Choroid plexus epithelial cell (primary cell): ENCODE measurements around the gene RFT1.
A peak's percentile ranks its signal among the peaks of the same experiment; 100 is the strongest.

Experiments
- DNase-seq: peaks from one replicate; pipeline ENCODE4 v3.0.0-alpha.2; 2010; ENCODE audit warnings: low read depth
- H3K4me3 ChIP-seq: 2 replicates; pipeline ENCODE4 v1.5.1; 2011; ENCODE audit warnings: low read depth, mild to moderate bottlenecking, control low read depth, low read length, moderate library complexity
- TF ChIP-seq, protein P1 (sequence below): conservative IDR thresholded peaks from 2 replicates; pipeline ENCODE4 v1.5.1; 2011; ENCODE audit warnings: low read depth, mild to moderate bottlenecking, control low read depth, inconsistent platforms, low read length, moderate library complexity

RFT1 gene

DNA sequence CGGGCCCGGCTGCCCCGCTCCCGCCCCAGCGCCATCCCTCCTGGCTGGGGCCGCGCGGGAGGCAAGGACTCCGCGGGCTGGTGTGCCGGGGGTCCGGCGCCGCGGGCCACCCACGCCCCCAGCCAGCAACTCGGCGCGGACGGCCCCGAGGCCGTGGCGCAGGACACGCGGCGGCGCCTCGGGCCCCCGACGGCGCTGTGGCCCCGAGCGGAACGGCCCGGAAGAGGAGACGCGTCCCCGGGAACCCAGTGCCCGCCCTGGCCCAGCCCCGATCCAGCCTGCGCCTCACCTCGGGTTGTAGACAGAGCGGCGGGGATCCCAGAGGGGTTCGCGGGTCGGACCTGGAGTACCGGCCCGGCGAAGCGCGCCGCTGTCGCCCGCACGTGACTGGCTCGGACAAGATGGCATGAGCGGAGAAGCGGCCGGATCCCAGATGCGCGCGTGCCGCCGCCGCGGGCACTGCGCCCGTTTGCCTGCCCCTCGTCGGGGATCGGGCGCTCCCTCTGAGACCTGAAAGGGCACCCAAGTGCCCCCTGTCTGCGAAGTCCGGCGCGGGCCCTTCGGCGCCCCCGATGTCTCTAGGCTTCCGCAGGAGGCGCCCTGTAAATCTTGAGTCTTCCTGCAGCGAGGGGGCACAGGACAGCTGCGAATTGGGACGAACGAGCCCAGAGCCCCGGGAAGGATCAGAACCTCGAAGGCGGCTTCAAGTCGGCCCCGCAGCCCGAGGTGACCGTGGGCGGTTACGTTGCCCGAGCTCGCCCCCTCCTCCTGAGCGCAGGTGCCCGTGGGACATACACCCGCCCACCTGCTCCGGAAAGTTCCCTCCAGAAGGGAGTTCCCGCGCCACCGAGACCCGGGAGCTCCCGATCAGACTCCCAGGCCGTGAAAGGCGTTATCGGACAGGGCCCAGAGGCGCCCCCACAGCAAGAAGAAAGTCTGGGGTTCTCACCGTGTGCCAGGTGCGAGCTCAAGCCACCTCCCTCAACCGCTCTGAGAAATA is 83.8 kb downstream of the RFT1 start:
- peak overlapping the region; percentile 73 for H3K4me3 ChIP-seq
- DNase-seq: peak; percentile 14
- TF ChIP-seq, protein P1, sequence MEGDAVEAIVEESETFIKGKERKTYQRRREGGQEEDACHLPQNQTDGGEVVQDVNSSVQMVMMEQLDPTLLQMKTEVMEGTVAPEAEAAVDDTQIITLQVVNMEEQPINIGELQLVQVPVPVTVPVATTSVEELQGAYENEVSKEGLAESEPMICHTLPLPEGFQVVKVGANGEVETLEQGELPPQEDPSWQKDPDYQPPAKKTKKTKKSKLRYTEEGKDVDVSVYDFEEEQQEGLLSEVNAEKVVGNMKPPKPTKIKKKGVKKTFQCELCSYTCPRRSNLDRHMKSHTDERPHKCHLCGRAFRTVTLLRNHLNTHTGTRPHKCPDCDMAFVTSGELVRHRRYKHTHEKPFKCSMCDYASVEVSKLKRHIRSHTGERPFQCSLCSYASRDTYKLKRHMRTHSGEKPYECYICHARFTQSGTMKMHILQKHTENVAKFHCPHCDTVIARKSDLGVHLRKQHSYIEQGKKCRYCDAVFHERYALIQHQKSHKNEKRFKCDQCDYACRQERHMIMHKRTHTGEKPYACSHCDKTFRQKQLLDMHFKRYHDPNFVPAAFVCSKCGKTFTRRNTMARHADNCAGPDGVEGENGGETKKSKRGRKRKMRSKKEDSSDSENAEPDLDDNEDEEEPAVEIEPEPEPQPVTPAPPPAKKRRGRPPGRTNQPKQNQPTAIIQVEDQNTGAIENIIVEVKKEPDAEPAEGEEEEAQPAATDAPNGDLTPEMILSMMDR: peak; percentile 45

DNA sequence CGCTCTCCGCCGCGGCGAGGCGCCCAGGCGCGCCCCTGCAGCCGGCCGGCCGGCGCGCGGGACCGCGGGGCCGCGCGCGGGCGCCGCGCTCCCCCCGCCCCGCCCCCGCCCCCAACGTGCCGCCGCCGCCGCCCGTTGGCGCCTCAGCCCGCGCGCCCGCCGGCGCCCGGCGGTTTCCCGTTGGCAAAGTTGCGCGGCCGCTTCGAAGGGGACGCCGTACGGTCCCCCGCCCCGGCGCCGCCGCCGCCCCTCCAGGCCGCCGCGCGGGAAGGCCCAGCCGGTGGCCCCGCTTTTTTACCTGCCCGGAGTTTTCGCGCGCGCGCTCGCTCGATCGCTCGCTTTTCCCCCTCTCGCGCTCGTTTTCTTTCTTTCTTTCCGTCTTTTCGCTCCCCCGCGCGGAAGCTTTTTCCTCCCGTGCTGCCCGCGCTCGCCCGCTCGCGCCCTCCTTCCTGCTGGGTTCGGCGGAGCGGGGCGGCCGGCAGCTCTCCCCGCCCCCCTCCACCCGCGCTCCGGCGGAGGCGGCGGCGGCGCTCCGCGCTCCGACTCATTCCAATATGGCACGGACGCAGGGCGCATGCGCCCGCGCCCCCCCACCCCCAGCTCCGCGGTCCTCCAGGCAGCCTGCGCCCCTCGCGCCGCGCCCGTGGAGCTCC is 84.6 kb downstream of the RFT1 start, which contains the start of gene SFMBT1:
TSS of gene SFMBT1 (minus strand) at position 556 of the 653 bp plus-strand sequence. CDS start 76,945 bp downstream, outside the sequence.
- peak within 1 kb of the TSS; percentile 73 for H3K4me3 ChIP-seq
- DNase-seq: peak; percentile 60
- TF ChIP-seq, protein P1: no peak

DNA sequence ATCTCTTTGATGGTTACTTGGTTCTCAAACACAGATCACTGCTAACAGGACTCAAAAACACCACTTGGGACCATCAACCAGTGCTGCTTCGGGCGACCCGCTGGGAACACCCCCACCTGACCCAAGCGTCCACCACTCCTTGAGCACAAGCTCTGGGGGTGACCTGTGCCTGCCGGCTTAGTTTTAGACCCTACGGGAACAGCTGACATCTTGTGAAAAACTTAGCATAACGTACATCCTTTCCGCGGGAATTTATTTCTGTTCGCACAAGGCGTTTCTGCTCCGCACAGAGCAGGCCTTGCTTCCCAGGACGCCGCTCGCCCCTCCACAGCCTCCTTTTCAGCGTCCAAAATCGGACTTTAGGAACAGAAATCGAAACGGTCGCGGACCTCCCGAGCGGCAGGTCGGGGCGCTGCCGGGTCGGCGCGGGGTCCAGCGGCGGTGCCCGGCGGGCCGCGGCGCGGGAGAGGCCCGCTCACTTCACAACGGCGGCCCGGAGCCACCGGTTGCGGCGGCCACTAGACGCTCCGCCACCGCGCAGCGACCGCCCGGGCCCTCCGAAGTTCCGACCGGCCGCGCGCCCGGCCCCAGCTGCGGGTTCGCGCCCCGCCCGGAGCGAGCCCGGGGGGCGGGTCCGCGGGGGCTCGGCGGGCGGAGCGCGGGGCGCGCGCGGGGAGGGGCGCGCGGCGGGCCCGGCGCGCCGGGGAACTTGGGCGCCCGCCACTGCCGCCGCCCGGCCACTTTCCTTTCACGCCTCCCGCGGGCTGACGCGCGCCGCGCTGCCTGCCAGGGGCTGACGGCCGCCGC is 85.3 kb downstream of the RFT1 start:
- H3K4me3 ChIP-seq: peak overlapping the region; percentile 73
- TF ChIP-seq, protein P1: peak; percentile 3
- peak; percentile 51 for DNase-seq

DNA sequence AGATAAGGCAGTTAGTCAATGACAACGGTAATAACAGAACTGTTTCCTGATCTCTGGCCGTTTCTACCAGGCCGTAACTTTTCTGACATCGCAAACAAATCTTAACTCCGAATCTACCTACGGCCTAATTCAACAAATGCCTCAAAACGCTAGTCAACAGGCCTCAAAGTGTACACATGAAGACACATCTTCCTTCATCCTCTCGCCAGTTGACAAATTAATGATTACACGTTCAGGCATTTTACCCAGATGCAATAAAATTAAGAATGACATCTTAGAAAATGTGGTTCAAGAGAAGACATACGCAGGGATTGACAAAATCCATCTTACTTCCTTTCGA is 85.9 kb downstream of the RFT1 start:
- peak overlapping the region; percentile 73 for H3K4me3 ChIP-seq
- TF ChIP-seq, protein P1: no peak
- DNase-seq: no peak

DNA sequence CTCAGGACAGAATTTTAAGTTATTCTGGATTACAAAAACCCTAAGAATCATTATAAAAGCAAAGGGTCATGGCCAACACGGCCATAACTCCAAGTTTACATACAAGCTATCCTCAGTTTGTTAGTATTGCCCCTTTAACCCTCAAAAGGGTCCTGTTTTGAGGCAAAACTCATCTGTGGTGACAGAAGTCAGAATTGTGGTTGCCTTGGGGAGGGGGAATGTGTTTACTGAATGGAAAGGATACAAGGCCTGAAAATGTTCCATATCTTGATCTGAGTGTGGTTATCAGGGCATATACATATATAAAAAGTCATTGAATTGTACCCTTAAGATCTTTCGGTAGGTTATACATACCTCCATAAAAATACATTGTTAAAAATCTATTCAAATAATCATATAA is 86.5 kb downstream of the RFT1 start:
- H3K4me3 ChIP-seq: no peak overlapping the region
- TF ChIP-seq, protein P1: no peak
- no peak for DNase-seq

DNA sequence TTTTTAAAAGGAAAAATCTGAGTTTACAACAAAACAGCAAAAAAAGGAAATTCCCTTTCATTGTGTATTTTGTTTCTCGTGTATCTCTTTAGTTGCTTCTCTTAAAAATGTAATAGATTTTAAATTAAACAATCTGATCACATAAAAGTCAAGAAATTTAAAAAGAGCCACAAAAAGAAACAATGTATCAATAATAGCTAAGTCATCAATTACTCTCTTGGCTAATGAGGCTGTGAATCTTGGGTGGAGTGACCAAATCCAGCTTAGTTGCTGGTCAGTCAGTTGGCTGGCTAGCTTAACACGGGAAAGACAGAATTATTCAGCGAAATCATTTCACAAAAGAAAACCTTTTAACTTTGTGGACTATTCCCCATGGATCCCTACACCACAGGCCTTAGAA is 87.6 kb downstream of the RFT1 start:
- TF ChIP-seq, protein P1: no peak
- H3K4me3 ChIP-seq: no peak overlapping the region
- no peak for DNase-seq
